ENCODE results near the gene TTBK2.

The TTBK2 gene

GRCh38 chr15:42937143-42937542 lies 16.6 kb upstream of the TTBK2 start:
- no peak for TF ChIP-seq CTCF (conservative IDR thresholded peaks at IDR 0.05; ENCODE audit: low read length)
- DNase-seq (ENCODE audit: low read depth), result no peak
- no peak overlapping the region for H3K4me3 ChIP-seq (ENCODE audit: low read length)

DNA sequence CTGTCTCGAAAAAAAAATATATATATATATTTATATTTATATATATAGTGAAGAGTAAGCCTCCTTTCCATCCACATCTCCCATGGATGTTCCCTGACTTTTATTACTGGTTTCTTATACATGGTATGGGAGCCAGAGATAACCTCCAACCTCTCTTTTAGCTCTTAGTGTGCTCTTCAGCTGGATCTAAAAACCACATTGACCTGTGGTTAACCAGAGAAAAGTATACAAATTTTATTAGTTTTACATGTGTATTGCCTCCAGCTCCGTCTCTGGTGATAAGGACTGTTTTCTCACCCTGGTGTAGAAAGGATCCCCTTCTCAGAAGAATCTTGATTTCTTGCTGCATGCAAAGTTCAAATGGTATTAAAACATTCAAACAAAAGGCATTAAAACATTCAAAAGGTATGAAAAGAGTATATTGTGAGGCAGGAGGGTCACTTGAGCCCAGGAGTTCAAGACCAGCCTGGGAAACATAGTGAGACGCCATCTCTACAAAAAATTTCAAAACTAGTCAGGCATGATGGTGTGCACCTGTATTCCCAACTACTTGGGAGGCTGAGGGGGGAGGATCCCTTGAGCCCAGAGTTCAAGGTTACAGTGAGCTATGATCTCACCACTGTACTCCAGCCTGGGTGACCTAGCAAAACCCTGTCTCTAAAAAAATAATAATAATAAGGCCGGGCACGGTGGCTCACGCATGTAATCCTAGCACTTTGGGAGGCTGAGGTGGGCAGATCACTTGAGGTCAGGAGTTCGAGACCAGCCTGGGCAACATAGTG lies 13.5 kb upstream of the TTBK2 start:
- DNase-seq (ENCODE audit: low read depth), result no peak

DNA sequence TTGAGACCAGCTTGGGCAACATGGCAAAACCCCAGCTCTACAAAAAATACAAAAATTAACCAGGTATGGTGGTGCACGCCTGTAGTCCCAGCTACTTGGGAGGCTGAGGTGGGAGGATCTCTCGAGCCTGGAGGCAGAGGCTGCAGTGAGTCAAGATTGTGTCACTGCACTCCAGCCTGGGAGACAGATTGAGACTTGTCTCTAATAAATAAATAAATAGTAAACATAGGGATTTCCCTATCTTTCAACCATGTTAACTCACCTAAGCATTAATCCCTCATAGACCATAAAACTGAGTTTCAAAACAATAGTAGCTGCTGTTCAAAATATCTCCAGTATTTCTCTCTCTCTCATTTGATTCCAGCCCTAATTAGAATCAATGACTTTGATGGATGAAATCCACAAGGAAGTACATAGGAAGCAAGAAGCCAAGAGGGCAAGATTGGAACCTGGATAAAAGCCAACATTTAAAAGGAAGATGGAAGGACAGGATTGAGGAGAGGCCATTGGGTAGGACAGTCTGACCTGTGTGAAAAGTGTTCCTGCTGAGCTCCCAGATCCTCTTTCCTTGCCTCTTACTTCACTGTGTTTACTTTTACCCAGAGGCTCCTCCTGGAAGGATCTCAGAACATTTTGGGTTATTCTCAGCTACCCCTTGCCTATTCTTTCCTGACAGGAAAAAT lies 12.4 kb upstream of the TTBK2 start:
- H3K4me3 ChIP-seq (ENCODE audit: low read length), result no peak overlapping the region
- TF ChIP-seq CTCF (conservative IDR thresholded peaks at IDR 0.05; ENCODE audit: low read length), result no peak
- DNase-seq (ENCODE audit: low read depth), result no peak

More for the DNA sequence above, 13.5 kb upstream of the TTBK2 start:
- TF ChIP-seq CTCF (conservative IDR thresholded peaks at IDR 0.05; ENCODE audit: low read length), result no peak
- no peak overlapping the region for H3K4me3 ChIP-seq (ENCODE audit: low read length)

GRCh38 chr15:42931702-42932486 lies 11.3 kb upstream of the TTBK2 start:
- DNase-seq (ENCODE audit: low read depth), result no peak
- TF ChIP-seq CTCF (conservative IDR thresholded peaks at IDR 0.05; ENCODE audit: low read length), result no peak
- H3K4me3 ChIP-seq (ENCODE audit: low read length), result no peak overlapping the region

GRCh38 chr15:42929306-42929848 lies 8.8 kb upstream of the TTBK2 start:
- no peak for TF ChIP-seq CTCF (conservative IDR thresholded peaks at IDR 0.05; ENCODE audit: low read length)
- DNase-seq (ENCODE audit: low read depth), result no peak
- H3K4me3 ChIP-seq (ENCODE audit: low read length), result no peak overlapping the region

GRCh38 chr15:42921342-42921731 lies 759 bp upstream of the TTBK2 start:
- peak; percentile 17 for DNase-seq (ENCODE audit: low read depth)
- peak overlapping the region; percentile 72 for H3K4me3 ChIP-seq (ENCODE audit: low read length)
- no peak for TF ChIP-seq CTCF (conservative IDR thresholded peaks at IDR 0.05; ENCODE audit: low read length)

Measured in AG10803 (cell line).